Mammary epithelial cell (primary cell): Measurements from ENCODE around the gene RETREG3.

Experiments
- CTCF ChIP-seq, 2 donors: IDR thresholded peaks in 1 of 2; conservative IDR thresholded peaks in 1 of 2; 2 replicates each; pipeline ENCODE4 v1.5.1; 2011 to 2012; ENCODE audit warnings: inconsistent platforms in 2 of 2, low read length in 2 of 2, mild to moderate bottlenecking in 2 of 2, control low read depth in 1 of 2, low read depth in 1 of 2; ENCODE audit not compliant: insufficient read depth in 1 of 2; ENCODE audit errors: extremely low read depth in 1 of 2
- EZH2 ChIP-seq: IDR thresholded peaks from 2 replicates; pipeline ENCODE4 v1.6.1; 2012; ENCODE audit warnings: low read length, inconsistent platforms, borderline replicate concordance

GRCh38 chr17:42639525-42640113 is 30.4 kb upstream of the RETREG3 start:
- TF ChIP-seq CTCF (conservative IDR thresholded peaks at IDR 0.05 in 1 of 2, IDR thresholded peaks at IDR 0.05 in 1 of 2; ENCODE audit: extremely low read depth in 1 of 2, insufficient read depth in 1 of 2, low read depth in 1 of 2, low read length in 2 of 2), result no peak
- no peak for TF ChIP-seq EZH2
